PC-9 (cell line): Measurements from ENCODE around the gene WDCP. TPM values are rescaled to one million over a fixed set of nuclear protein-coding genes. Genes with fewer than 3 reads are reported as not detected.

Experiments
- BruUV-seq: library from RNA; stranded (reverse); fragments of 400-500 nt; replicated peaks from 2 replicates; lab custom pipeline; 2021; lab: Mats Ljungman, UMichigan
- CTCF ChIA-PET: fragments of 300-600 bp; sonication (Branson Sonifier 250); formaldehyde crosslinking; loops from one replicate; lab custom pipeline; 2022; ENCODE audit warnings: antibody characterized with exemption; lab: Charles Lee
- POLR2A ChIA-PET: fragments of 300-600 bp; sonication (Branson Sonifier 250); formaldehyde crosslinking; loops from one replicate; lab custom pipeline; 2022; ENCODE audit warnings: antibody characterized with exemption; ENCODE audit not compliant: unreplicated experiment; lab: Charles Lee
- DNase-seq, 2 experiments: peaks; one replicate each; pipeline versions ENCODE4 v3.0.0 to v3.0.0-alpha.2; 2015 to 2022; ENCODE audit warnings: mixed read lengths in 1 of 2
- H2AFZ ChIP-seq: fragments of 200-600 bp; sonication (generic); 2 replicates; pipeline ENCODE4 v1.8.1; 2017; ENCODE audit warnings: antibody characterized with exemption
- H3F3A ChIP-seq: fragments of 200-600 bp; sonication (generic); 2 replicates; pipeline ENCODE4 v1.8.1; 2017; ENCODE audit warnings: antibody characterized with exemption, mild to moderate bottlenecking, low read depth; ENCODE audit not compliant: insufficient read depth
- H3K27ac ChIP-seq: fragments of 200-600 bp; sonication (generic); 2 replicates; pipeline ENCODE4 v1.6.1; 2016; ENCODE audit warnings: mixed run types
- H3K27me3 ChIP-seq: fragments of 200-600 bp; sonication (generic); 2 replicates; pipeline ENCODE4 v1.6.1; 2016; ENCODE audit warnings: low read depth, mixed run types; ENCODE audit not compliant: insufficient read depth
- H3K36me3 ChIP-seq: fragments of 200-600 bp; sonication (generic); 2 replicates; pipeline ENCODE4 v1.6.1; 2016; ENCODE audit warnings: low read depth, mixed run types
- H3K4me1 ChIP-seq: fragments of 200-600 bp; sonication (generic); replicated peaks from 2 replicates; pipeline ENCODE4 v1.6.1; 2016; ENCODE audit warnings: mixed run types; ENCODE audit not compliant: insufficient read depth
- H3K4me2 ChIP-seq: fragments of 200-600 bp; sonication (generic); 2 replicates; pipeline ENCODE4 v1.6.1; 2017; ENCODE audit warnings: mixed run types
- H3K4me3 ChIP-seq: fragments of 200-600 bp; sonication (generic); 2 replicates; pipeline ENCODE4 v1.6.1; 2016; ENCODE audit warnings: mixed run types
- H3K79me2 ChIP-seq: fragments of 200-600 bp; sonication (generic); 2 replicates; pipeline ENCODE4 v1.6.1; 2017; ENCODE audit warnings: low read depth, mixed run types
- H3K9me2 ChIP-seq: fragments of 200-600 bp; sonication (generic); 2 replicates; pipeline ENCODE4 v1.8.1; 2017; ENCODE audit warnings: mild to moderate bottlenecking; ENCODE audit not compliant: insufficient read depth
- H3K9me3 ChIP-seq: fragments of 200-600 bp; sonication (generic); 2 replicates; pipeline ENCODE4 v1.8.1; 2016; ENCODE audit warnings: low read depth; ENCODE audit not compliant: insufficient read depth
- H4K20me1 ChIP-seq: fragments of 200-600 bp; sonication (generic); 2 replicates; pipeline ENCODE4 v1.8.1; 2017; ENCODE audit not compliant: insufficient read depth
- EZH2 ChIP-seq: fragments of 200-600 bp; sonication (generic); IDR thresholded peaks from 2 replicates; pipeline ENCODE4 v1.8.0; 2017; ENCODE audit warnings: antibody characterized with exemption, low read depth
- intact Hi-C: fragments of 100-400 bp; cut with micrococcal nuclease; formaldehyde crosslinking; loops from one replicate; pipeline ENCODE4 v1.10.0; 2022; ENCODE audit not compliant: unreplicated experiment
- total RNA-seq: library from RNA; stranded (reverse); gene quantifications from 2 replicates; pipeline ENCODE4 v1.2.3, GENCODE V29; 2021
- TF ChIP-seq, protein P1 (sequence below): fragments of 200-600 bp; sonication (generic); conservative IDR thresholded peaks from 2 replicates; pipeline ENCODE4 v1.6.1; 2017; ENCODE audit warnings: mixed run types, antibody characterized with exemption, mild to moderate bottlenecking, moderate library complexity

Gene WDCP
- total RNA-seq, 1 experiment from 2014 or later: 13.5 TPM

DNA sequence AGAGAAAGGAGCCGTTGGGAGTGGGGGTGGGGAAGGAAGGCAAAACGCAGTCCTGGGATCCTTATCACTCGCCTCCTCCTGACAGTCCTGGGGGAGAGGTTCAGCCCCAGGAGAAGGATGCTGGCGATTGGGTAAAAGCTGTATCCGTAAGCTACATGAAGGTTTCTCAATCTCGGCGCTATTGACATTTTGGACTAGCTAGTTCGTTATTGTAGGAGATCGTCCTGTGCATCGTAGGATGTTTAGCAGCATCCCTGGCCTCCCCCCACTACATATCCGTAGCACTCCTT lies 38.0 kb upstream of the WDCP start:
- no peaks in the 10 kb centered on the region for H4K20me1 ChIP-seq
- no peaks in the 10 kb centered on the region for H3K79me2 ChIP-seq
- CTCF ChIA-PET: interaction anchor here (0.8 to 1.8 kb wide), 2 partner anchors 40 to 260 kb away, joined by 3 to 6 read pairs; no protein-coding TSS in a partner anchor
- peak overlapping the region; percentile 61 for H3K27ac ChIP-seq
- H2AFZ ChIP-seq: peak overlapping the region; percentile 95
- TF ChIP-seq, protein P1, sequence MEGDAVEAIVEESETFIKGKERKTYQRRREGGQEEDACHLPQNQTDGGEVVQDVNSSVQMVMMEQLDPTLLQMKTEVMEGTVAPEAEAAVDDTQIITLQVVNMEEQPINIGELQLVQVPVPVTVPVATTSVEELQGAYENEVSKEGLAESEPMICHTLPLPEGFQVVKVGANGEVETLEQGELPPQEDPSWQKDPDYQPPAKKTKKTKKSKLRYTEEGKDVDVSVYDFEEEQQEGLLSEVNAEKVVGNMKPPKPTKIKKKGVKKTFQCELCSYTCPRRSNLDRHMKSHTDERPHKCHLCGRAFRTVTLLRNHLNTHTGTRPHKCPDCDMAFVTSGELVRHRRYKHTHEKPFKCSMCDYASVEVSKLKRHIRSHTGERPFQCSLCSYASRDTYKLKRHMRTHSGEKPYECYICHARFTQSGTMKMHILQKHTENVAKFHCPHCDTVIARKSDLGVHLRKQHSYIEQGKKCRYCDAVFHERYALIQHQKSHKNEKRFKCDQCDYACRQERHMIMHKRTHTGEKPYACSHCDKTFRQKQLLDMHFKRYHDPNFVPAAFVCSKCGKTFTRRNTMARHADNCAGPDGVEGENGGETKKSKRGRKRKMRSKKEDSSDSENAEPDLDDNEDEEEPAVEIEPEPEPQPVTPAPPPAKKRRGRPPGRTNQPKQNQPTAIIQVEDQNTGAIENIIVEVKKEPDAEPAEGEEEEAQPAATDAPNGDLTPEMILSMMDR: no peak
- no peak for TF ChIP-seq EZH2
- H3K4me1 ChIP-seq: peaks cover 18% of the 10 kb centered on the region
- DNase-seq: no peak
- H3K36me3 ChIP-seq: no peaks in the 10 kb centered on the region
- peak overlapping the region; percentile 71 for H3K4me3 ChIP-seq
- H3K4me2 ChIP-seq: peak overlapping the region; percentile 86
- intact Hi-C loops: loop anchor here (2.0 kb wide), 2 partner anchors 70 to 142 kb away; no protein-coding TSS in a partner anchor
- POLR2A ChIA-PET: no interaction called here
- BruUV-seq: no TSS peak
- H3F3A ChIP-seq: peaks cover 27% of the 10 kb centered on the region
- no peaks in the 10 kb centered on the region for H3K27me3 ChIP-seq
- H3K9me2 ChIP-seq: no peaks in the 10 kb centered on the region
- H3K9me3 ChIP-seq: no peaks in the 10 kb centered on the region

DNA sequence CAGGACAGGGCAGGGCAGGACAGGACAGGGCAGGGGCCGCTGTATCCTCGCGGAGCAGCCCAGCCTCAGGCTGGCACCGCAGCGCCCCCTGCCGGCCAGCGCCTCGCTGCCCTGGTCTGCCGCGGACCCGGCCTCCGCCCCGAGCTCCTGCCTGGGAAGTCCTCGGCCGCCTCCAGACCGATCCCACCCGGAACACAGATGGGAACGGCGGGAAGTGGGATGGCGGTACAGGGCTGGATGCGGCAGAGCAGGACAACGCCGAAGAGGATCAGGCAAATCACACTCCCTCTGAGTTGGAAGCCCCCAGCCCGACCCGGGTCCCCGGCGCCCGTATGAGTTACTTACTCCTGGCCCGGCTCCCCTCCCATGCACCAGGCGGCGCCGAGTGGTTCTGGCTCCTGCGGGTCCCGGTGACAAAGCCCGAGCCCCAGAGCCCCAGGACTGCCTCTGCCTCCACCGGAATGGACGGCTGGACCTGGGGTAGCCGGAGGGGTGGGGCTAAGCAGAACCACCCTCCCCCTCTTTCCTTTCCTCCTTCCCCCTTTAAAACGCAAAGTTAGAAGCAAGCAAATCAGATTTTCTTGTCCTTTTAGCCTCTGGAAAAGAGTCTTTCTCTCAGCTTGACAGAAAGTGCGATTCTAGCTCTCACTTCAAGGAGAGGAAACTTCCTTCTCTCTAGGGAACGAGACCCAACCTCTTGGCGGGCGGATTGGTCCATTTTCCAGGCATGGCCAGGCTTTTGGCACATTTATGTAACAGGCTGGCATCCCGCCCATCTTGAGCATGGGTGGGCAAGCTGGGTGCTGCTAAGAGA lies 37.4 kb upstream of the WDCP start, which contains the start of gene TP53I3:
TSS of gene TP53I3 (minus strand) at position 449 of the 814 bp plus-strand sequence. CDS start 508 bp downstream, outside the sequence.
- intact Hi-C loops: loop anchor here (1.0 to 5.0 kb wide), 11 partner anchors 8 to 708 kb away; partner anchors contain the start of genes ATAD2B, CENPO, FAM228B and ITSN2
- Histone ChIP-seq H3K27me3 (no peaks in the 10 kb centered on the region), H3K36me3 (no peaks in the 10 kb centered on the region), H2AFZ (peak within 1 kb of the TSS; percentile 95), H3K4me1 (peaks cover 18% of the 10 kb centered on the region), H3K4me2 (peak within 1 kb of the TSS; percentile 86), H3K79me2 (no peaks in the 10 kb centered on the region), H3K9me2 (no peaks in the 10 kb centered on the region), H3K9me3 (no peaks in the 10 kb centered on the region), H3K27ac (peak within 1 kb of the TSS; percentile 61), H3F3A (peaks cover 27% of the 10 kb centered on the region), H4K20me1 (no peaks in the 10 kb centered on the region), H3K4me3 (peak within 1 kb of the TSS; percentile 71)
- peak; percentile 75 to 91 for DNase-seq
- BruUV-seq: TSS peak; percentile 77
- no peak for TF ChIP-seq EZH2
- TF ChIP-seq, protein P1: peak; percentile 96
- CTCF ChIA-PET: interaction anchor here (0.6 to 1.8 kb wide), 8 partner anchors 24 to 260 kb away, joined by 3 to 14 read pairs (median 3); partner anchors contain the start of genes ATAD2B and WDCP
- POLR2A ChIA-PET: interaction anchor here (0.5 to 1.5 kb wide), 6 partner anchors 23 to 372 kb away, joined by 3 to 9 read pairs (median 5); partner anchors contain the start of gene ATAD2B

DNA sequence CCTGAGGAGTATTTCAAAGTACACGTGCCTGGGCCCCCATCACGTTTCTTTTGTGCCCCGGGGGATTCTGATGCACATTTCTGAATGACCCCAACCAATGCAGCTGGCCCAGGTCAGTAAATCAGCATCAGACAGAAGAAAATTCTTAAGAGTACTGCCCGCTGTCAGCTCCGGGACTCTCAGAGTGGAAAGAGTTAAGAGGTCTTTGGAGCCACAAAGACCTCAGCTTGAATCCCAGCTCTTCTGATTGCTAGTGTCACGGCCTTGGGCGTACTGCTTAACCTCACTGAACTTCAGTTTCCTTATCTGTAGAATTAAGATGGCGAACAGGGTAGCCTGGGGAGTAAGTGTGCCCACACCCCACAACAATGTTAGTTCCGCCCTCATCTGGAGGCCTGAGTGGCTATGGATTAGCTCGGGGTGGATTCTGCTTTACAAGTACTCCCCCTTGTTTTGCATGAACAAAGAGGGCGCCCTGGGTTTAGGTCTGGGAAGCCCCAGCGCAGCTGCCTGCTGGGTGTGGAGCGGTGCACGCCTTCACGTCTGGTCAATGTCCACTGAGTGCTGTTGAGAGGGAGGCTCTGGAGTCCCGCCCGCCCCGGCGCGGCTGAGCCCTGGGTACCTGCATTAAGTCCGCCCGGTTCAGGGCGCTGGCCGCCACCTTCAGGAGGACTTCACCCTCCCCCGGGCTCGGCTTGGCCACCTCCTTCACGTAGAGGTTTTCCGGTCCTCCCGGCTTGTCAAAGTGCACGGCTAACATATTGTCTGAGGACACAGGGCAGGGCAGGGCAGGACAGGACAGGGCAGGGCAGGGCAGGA lies 36.6 kb upstream of the WDCP start:
- BruUV-seq: TSS peak; percentile 50

More for the DNA sequence above, 36.6 kb upstream of the WDCP start:
- ChIA-PET CTCF (interaction anchor here (0.6 to 1.8 kb wide), 8 partner anchors 25 to 693 kb away, joined by 3 to 14 read pairs (median 6); partner anchors contain the start of genes ATAD2B and WDCP), POLR2A (interaction anchor here (0.5 to 1.5 kb wide), 9 partner anchors 23 to 373 kb away, joined by 3 to 9 read pairs (median 4); partner anchors contain the start of genes ATAD2B and WDCP)
- Histone ChIP-seq H3F3A (peaks cover 27% of the 10 kb centered on the region), H3K4me1 (peaks cover 18% of the 10 kb centered on the region), H2AFZ (peak overlapping the region; percentile 95), H3K9me3 (no peaks in the 10 kb centered on the region), H4K20me1 (no peaks in the 10 kb centered on the region), H3K9me2 (no peaks in the 10 kb centered on the region), H3K79me2 (no peaks in the 10 kb centered on the region), H3K27ac (peak overlapping the region; percentile 61), H3K4me3 (peak overlapping the region; percentile 71), H3K36me3 (no peaks in the 10 kb centered on the region), H3K4me2 (peak overlapping the region; percentile 86), H3K27me3 (no peaks in the 10 kb centered on the region)
- DNase-seq: peak; percentile 86 to 96
- TF ChIP-seq, protein P1: no peak
- intact Hi-C loops: loop anchor here (1.0 to 5.0 kb wide), 11 partner anchors 7 to 709 kb away; partner anchors contain the start of genes ATAD2B, CENPO, FAM228B and ITSN2
